ENCODE measurements around the gene MAP4K4.

The MAP4K4 gene

GRCh38 chr2:101699755-101700461 lies 2.4 kb downstream of the MAP4K4 start:
- Histone ChIP-seq H3K36me3 (replicated peaks) (peaks cover 5% of the 10 kb centered on the region), H3K4me3 (ENCODE audit: low read depth, low read length) (peak overlapping the region; percentile 74), H3K27me3 (replicated peaks) (no peaks in the 10 kb centered on the region), H3K27ac (peak overlapping the region; percentile 47)
- no peak for TF ChIP-seq CTCF (IDR thresholded peaks at IDR 0.05; ENCODE audit: low read depth, low read length, missing control alignments)
- no peak for DNase-seq
- in situ Hi-C loops (cut with HindIII; ENCODE audit: low pct_ligation_motif_present, low sequenced_read_pairs): no loop called here

GRCh38 chr2:101704046-101704466 lies 6.5 kb downstream of the MAP4K4 start:
- TF ChIP-seq CTCF (IDR thresholded peaks at IDR 0.05; ENCODE audit: low read depth, low read length, missing control alignments): no peak
- in situ Hi-C loops (cut with HindIII; ENCODE audit: low pct_ligation_motif_present, low sequenced_read_pairs): no loop called here
- H3K27ac ChIP-seq: peak overlapping the region; percentile 65
- DNase-seq: no peak
- peaks cover 11% of the 10 kb centered on the region for H3K36me3 ChIP-seq (replicated peaks)
- H3K27me3 ChIP-seq (replicated peaks): no peaks in the 10 kb centered on the region
- H3K4me3 ChIP-seq (ENCODE audit: low read depth, low read length): no peak overlapping the region

GRCh38 chr2:101704816-101705578 lies 7.5 kb downstream of the MAP4K4 start:
- Histone ChIP-seq H3K27ac (peak overlapping the region; percentile 29), H3K36me3 (replicated peaks) (peaks cover 11% of the 10 kb centered on the region), H3K27me3 (replicated peaks) (no peaks in the 10 kb centered on the region), H3K4me3 (ENCODE audit: low read depth, low read length) (no peak overlapping the region)
- in situ Hi-C loops (cut with HindIII; ENCODE audit: low pct_ligation_motif_present, low sequenced_read_pairs): no loop called here
- no peak for DNase-seq
- no peak for TF ChIP-seq CTCF (IDR thresholded peaks at IDR 0.05; ENCODE audit: low read depth, low read length, missing control alignments)

GRCh38 chr2:101706121-101706818 lies 8.8 kb downstream of the MAP4K4 start:
- peaks cover 11% of the 10 kb centered on the region for H3K36me3 ChIP-seq (replicated peaks)
- no peak for DNase-seq

GRCh38 chr2:101706819-101707177 lies 9.3 kb downstream of the MAP4K4 start:
- in situ Hi-C loops (cut with HindIII; ENCODE audit: low pct_ligation_motif_present, low sequenced_read_pairs): no loop called here
- Histone ChIP-seq H3K27ac (no peak overlapping the region), H3K27me3 (replicated peaks) (no peaks in the 10 kb centered on the region), H3K4me3 (ENCODE audit: low read depth, low read length) (no peak overlapping the region), H3K36me3 (replicated peaks) (peaks cover 11% of the 10 kb centered on the region)
- TF ChIP-seq CTCF (IDR thresholded peaks at IDR 0.05; ENCODE audit: low read depth, low read length, missing control alignments): no peak
- no peak for DNase-seq

More at GRCh38 chr2:101706121-101706818, 8.8 kb downstream of the MAP4K4 start:
- Histone ChIP-seq H3K4me3 (ENCODE audit: low read depth, low read length) (no peak overlapping the region), H3K27me3 (replicated peaks) (no peaks in the 10 kb centered on the region), H3K27ac (no peak overlapping the region)
- TF ChIP-seq CTCF (IDR thresholded peaks at IDR 0.05; ENCODE audit: low read depth, low read length, missing control alignments): no peak
- in situ Hi-C loops (cut with HindIII; ENCODE audit: low pct_ligation_motif_present, low sequenced_read_pairs): no loop called here

Measured in brain microvascular endothelial cell (primary cell).